ENCODE measurements around the gene ZBTB7B.

The ZBTB7B gene

GRCh38 chr1:155064111-155064831 lies 61.7 kb downstream of the ZBTB7B start:
- TF ChIP-seq POLR2AphosphoS5 (IDR thresholded peaks at IDR 0.05; ENCODE audit: low read depth, low read length) = no peak
- TF ChIP-seq SIN3A (IDR thresholded peaks at IDR 0.05; ENCODE audit: borderline replicate concordance, insufficient read depth, low read length) = no peak
- TF ChIP-seq TAF1 (IDR thresholded peaks at IDR 0.05; ENCODE audit: borderline replicate concordance, insufficient read depth, low read length) = no peak
- TF ChIP-seq REST (IDR thresholded peaks at IDR 0.05; ENCODE audit: insufficient read depth in 1 of 2, low read depth in 2 of 2, low read length in 2 of 2) = no peak
- TF ChIP-seq FOXP2 (optimal IDR thresholded peaks at IDR 0.05; ENCODE audit: borderline replicate concordance, extremely low read depth, extremely low read length, insufficient read depth) = no peak

- TF ChIP-seq FOXP2 (optimal IDR thresholded peaks at IDR 0.05; ENCODE audit: borderline replicate concordance, extremely low read depth, extremely low read length, insufficient read depth) (no peak), TAF1 (IDR thresholded peaks at IDR 0.05; ENCODE audit: borderline replicate concordance, insufficient read depth, low read length) (no peak), SIN3A (IDR thresholded peaks at IDR 0.05; ENCODE audit: borderline replicate concordance, insufficient read depth, low read length) (no peak), POLR2AphosphoS5 (IDR thresholded peaks at IDR 0.05; ENCODE audit: low read depth, low read length) (no peak), REST (IDR thresholded peaks at IDR 0.05; ENCODE audit: insufficient read depth in 1 of 2, low read depth in 2 of 2, low read length in 2 of 2) (no peak)
These were observed 62.3 kb downstream of the ZBTB7B start for GRCh38 chr1:155064832-155065429.

- TF ChIP-seq TAF1 (IDR thresholded peaks at IDR 0.05; ENCODE audit: borderline replicate concordance, insufficient read depth, low read length) (no peak), REST (IDR thresholded peaks at IDR 0.05; ENCODE audit: insufficient read depth in 1 of 2, low read depth in 2 of 2, low read length in 2 of 2) (no peak), SIN3A (IDR thresholded peaks at IDR 0.05; ENCODE audit: borderline replicate concordance, insufficient read depth, low read length) (no peak), POLR2AphosphoS5 (IDR thresholded peaks at IDR 0.05; ENCODE audit: low read depth, low read length) (no peak), FOXP2 (optimal IDR thresholded peaks at IDR 0.05; ENCODE audit: borderline replicate concordance, extremely low read depth, extremely low read length, insufficient read depth) (no peak)
These were observed 64.2 kb downstream of the ZBTB7B start for GRCh38 chr1:155066777-155067176.
